HG03342 (cell line): ENCODE data around the gene MRPS9.

ENCODE experiments used
- ATAC-seq: cut with Tn5 transposase; IDR thresholded peaks from one replicate; pipeline ENCODE4 v1.9.1; 2021; ENCODE audit warnings: mild to moderate bottlenecking, moderate library complexity; ENCODE audit not compliant: unreplicated experiment

The MRPS9 gene

DNA sequence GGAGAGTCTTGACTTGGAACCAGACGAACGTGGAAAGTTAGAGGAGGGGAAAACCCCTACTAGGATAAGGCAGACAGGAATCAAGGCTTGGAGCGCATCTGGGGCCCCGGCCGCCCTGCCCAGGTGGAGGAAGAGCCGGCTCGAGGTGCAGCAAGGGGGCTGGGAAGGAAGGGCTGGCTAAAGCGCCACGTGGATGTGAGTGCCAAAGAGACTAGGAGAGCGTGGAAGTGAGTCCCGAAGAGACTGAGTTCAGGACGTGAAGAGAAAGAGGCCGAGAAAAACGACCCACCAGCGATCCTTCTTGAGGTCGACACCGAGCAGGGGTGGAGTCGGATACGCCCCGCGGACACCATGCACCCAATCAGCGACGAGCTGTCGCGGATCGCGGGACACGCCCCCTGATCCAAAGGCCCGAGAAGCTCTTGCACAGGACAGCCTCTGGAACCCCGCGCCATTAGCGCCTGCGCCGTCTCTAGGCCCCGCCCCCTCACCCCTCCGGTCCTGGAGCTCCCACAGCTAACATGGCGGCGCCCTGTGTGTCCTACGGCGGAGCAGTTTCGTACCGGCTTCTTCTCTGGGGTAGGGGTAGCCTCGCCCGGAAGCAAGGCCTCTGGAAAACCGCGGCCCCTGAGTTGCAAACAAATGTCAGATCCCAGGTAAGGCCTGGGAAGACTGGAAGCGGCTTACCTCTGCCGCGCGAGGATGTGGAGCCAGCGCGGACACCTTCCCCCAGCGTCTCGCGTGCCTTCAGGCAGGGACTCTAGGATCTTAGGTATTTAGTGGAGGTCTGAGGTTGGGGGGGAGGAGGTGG is at the start of gene MRPS9:
Gene MRPS9 (plus strand): TSS at position 498 of the 811 bp plus-strand sequence. CDS start 24 bp downstream, at position 522.
- peak; percentile 100 for ATAC-seq

DNA sequence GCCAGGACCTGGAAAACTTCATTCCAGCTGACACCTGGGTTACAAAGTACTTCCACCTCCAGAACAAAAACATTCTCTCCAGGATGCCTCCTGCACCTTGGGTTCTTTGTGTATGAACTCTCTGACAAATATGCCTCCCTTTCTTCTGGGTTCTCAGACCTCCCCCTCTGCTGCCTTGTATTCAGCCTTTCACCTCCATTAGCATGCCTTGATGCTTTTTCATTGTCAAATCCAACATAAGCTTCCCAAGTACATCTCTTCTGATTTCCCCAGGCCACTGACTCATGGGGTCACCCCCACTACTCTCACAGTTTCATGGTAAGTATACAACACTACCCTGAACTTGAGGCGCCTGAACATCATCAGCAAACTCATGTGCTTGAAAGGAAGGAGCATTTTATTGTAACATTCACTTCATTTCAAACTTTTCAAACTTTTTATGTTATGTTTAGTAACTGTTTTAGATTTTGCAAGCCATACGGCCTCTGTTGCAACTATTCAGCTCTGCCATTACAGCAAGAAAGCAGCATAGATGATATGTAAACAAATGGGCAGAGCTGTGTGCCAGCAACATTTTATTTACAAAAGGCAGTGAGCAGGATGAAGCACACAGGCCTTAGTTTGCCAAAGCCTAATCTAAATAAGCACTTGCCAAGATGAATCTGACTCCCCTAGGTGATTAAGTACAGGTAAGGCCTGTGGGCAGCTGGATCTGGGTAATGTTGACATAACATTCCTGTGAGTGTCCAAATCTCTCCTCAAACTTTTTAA is 32.5 kb upstream of the MRPS9 start:
- ATAC-seq, result no peak

DNA sequence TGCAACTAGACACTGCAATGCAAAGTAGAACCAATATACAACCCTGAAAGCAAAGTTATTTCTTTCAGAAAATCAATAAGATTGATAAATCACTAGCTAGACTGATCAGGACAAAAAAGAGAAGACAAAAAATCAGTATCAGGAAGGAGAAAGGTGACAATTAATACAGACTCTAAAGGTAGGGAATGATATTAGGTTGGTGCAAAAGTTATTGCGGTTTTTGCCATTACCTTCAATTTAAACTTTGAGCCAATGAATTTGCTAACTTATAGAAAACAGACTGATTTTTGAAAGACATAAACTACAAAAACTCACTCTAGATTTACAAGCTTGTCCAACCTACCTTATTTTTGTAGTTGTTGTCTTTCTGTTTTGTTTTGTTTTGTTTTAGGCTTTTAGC is 30.5 kb upstream of the MRPS9 start:
- no peak for ATAC-seq

DNA sequence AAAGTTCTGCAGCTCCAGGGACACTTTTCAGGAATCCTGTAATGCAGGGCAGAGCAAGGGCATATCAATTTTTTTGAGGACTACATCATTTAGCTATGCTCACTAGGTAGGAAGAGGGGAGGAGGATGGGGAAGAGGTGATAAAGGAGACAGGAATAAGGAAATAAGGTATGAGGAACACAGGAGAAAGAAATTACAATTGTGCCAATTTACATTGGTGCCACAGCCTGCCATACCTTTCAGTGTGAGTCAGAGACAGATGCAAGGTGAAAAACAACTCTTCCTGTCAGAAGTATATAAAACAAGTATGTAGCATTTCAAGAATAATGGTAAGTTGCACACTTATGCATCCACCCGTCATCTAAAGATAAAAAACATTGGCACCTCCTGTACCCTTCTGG is 5.4 kb upstream of the MRPS9 start:
- no peak for ATAC-seq

DNA sequence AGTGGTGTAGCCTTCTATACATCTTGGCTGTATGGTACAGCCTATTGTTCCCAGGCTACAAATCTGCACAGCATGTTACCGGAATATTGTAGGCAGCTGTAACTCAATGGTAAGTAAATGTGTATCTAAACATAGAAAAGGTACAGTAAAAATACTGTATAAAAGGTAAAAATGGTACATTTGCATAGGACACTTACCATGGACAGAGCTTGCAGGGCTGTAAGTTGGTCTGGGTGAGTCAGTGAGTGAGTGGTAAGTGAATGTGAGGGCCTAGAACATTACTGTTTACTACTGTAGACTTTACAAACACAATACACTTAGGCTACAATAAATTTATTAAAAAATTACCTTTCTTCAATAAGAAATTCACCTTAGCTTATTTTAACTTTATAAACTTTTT is 3.7 kb upstream of the MRPS9 start:
- no peak for ATAC-seq

DNA sequence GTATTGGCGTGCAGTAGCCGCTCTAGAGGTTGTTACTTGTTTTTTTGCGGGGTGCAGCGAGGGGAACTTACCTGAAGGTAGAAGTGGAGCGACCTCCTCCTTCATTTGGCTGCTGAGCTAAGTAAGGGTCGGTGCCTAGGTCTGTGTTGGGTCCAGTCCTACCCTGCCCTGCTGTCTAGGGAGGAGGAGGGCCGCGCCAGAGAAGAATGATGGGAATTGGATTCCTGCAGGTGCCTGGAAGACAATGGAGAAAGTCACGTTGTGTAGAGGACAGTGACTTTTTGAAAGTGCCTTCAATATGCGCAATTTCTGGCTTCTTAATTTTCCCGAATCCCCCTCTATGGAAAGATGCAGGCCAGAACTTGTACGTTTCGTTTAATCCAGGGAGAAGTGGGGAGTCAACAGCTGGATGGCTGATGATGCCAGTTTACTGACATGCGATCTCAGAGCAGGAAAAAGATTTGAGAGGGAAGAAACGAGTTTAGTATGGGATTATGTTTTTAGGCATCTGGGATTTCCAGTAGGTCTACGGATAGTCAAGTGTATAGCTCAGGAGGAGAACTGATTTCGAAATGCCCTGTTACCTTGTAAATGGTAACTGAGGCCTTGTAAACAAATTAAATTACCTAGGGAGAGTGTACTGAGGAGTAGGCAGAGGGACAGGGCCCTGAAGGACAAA is 653 bp downstream of the MRPS9 start:
- ATAC-seq, result peak; percentile 8

DNA sequence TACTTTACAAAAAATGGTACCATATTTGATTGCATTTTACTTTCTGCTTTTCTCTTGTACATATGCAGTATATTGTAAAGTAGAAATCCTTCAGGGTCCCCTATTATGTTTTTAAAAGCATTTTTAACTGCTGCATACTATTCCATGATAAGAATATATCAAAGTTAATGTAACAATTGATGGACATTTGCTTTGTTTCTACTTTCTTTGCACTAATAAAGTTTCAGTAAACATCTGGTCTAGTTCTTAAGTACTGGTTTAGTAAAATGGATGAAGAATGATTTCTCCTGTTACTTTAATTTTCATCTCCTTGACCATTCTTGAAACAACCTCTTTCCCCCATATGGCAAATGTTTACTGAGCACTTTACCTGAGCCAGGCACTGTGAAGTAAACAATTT is 1.7 kb downstream of the MRPS9 start:
- ATAC-seq, result no peak

DNA sequence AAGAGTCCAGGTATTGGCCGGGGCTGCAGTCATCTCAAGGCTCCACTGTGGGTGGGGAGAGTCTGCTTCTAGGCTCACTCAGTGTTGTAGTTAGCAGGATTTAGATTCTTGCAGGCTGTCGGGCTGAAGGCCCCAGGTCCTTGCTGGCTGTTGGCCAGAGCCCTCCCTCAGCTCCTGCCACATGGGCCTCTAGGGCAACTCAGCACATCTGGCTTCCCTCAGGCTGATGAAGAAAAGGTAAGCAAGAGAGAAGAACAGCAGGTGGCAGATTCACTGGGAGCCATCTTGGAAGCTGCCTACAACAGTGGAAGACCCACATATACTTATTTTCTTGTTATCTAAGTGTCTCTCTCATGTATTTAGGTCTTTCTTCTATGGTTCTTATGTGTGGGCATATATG is 4.3 kb downstream of the MRPS9 start:
- ATAC-seq, result no peak

DNA sequence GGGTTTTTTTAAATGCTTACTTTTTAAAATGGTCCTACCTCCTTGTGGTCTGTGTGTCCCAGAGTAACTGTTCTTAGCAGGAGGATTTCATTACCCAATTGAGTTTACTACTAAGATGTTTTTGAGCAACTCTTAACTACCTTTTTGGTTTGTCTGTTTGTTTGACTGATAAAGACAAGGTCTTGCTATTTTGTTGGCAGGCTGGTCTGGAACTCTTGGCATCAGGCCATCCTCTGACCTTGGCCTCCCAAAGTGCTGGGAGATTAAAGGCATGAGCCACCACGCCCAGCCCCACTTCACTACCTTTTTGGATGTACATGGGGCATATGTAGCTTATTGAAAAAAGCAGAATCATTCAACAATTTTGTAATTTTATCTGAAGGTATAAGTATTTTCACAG is 14.9 kb downstream of the MRPS9 start:
- no peak for ATAC-seq

DNA sequence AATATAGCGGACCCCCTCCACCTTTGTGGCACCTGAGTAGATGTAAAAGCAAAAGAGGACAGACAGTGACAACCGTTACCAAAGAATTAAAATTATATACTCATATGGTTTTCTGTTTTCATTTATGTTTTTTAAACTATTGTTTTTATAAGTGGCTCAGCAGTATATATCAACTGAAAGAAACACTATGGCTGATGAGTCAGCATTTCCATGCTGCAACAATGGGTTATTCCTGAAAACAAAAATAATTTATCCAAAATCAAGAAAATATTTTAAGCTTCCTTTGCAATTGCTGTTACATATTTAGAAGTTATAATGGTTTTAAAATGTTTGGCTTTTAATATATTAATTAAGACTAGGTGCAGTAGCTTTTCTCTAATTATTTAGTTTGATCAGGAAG is 17.7 kb downstream of the MRPS9 start:
- ATAC-seq, result no peak

DNA sequence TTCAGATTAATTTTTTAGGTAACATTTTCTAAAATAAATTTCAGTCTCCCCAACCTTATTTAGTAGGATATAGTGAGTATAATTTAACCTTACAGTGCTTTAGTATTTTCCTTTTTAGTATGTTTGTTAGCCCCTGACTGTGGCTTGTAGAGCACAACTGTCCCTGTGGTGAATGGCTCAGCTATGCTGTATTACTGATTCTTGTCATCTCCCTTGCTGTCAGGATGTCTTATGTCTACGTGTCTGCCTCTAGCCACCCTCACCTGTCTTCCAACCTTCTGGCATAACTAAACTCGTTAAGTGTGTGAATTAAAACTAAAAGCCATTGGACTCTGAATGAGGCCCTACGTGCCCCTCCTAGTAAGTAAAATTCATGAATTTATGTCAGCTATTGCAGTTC is 18.4 kb downstream of the MRPS9 start:
- no peak for ATAC-seq

DNA sequence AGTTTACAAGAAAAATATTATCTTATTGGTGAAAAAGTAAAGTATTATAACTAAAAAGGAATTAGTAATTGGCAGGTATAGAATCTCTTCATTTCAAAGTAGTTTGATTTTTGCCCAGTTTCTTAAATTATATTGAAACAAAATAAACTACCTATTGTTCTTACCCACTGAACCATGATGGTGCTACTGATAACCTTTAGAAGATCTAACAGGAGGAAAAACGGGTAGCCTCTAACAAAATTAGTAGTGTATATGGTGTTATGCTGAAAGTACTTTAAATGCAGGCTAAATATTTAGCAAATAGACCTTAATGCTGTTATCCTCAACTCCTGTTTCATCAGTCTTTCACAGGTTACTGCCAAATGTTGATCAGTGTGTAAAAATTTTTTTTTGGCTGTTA is 19.1 kb downstream of the MRPS9 start:
- no peak for ATAC-seq

DNA sequence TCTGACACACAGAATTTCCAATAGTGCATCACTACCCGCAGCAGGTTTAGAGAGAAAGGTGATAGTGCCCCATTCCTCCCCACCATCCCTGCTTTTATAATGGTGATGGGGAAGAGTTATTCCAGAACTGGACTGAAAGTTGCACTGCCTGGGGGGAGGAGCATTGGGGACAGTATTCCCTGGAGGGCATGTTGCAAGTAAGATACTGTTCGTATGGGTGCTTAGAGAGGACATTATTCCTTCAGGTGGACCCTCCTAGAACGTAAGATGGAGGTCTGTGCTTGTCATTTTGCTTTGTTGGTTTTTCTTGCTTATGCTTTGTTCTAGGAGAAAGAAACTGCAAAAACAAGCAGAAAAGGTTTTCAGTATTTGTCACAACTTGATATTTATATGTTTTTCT is 23.7 kb downstream of the MRPS9 start:
- no peak for ATAC-seq

DNA sequence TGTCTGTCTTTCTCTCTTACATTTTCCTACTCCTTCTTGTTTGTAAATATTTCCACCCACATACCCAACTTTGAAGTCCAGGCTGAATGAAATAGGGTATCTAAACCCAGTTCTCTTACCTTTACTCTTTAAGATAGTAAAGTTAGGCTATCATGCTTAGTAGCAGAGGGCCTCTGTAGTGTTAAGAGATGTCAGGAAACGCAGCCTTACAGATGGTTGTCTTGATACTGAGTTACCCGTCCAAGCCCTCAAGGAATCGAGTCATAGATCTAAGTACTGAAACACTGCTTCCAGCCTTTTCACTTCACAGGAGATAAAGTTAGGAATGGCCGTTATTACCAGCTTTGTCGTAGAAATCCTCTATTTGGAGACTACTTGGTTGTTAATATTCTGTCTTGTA is 24.3 kb downstream of the MRPS9 start:
- no peak for ATAC-seq

DNA sequence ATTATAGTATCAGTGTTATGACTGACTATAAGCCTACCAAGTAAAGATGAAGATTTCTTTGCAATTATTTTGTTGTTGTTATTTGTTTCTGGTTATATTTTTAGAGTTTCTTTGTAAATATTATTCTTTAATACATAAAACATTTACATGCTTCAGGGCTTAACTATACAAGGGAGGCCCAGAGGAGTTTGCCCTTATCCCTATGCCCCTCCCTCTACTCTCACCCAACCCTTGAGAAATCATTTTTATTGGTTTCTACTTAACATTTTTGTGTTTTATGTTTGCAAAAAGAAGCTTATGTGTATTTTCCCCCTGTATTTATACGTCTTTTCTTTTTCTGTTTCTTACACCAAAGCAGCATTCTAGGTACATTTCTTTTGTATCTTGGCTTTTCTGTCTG is 30.5 kb downstream of the MRPS9 start:
- ATAC-seq, result no peak

DNA sequence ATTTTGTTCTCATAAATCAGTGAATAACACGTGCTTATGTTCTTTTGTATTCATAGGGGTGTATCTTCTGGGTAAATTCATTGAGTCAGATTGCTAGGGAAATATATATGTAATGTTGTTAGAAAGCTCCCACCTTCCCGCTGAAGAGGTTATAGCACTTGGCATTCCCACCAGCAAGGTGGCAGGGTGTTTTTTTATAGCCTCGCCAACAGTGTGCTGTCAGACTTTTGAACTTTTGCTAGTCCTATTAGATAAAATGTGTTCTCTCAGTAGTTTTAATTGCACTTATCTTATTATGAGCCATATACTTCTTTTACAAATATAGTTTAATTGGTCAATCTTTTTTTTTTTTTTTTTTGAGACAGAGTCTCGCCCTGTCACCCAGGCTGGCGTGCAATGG is 31.0 kb downstream of the MRPS9 start:
- no peak for ATAC-seq

DNA sequence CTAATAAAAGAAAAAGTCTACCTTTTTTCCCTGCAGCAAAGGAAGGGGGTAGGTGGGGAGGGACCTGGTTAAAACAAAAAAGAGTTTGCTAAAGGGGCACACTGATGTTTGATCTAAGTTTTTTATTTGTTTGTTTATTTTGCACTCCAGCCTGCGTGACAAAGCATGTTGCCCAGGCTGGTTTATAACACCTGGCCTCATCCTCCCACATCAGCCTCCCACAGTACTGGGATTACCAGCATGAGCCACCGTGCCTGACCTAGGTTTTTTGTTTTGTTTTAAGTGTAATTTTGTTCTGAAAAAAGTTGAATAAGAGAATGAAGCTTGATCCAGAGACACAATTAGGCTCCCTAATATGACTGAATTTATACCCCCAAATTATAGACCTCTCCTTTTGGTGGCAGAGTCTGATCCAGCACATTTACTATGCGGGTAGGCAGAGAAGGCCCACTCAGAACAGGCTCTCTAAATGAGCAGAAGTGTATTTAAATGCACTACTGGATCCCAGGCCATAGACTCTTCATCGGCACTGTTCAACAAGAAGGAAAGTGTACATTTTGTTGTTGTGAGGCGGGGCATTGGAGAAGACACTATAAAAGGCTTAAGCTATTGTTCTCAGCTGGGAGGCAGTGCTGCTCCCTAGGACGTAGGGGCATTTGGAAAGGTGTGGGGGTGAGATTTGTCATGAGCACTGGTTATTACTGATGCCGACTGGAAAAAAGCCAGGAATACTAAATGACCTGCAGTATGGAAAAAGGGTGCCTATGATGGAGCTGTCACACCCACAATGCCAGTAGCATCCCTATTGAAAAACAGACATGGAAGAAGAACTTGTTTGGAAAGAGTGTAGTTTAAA is 32.4 kb downstream of the MRPS9 start:
- ATAC-seq, result no peak

DNA sequence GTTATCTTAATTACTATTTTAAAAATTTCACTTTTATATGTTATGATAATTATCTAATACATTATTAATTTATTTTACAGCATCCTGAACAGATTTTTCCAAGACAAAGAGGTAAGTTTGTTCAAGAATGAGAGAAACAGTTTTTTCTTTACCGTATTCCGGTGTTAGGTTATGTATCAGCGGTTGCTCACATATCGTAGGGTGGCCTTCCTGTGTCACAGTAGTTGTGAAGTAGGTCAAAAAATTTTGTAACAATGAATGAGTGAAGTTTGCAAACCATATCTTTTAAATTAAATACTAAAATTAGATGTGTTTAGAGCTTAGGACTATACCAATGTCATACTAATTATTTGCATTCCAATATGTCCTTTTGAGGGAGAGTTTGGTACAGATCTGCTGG is 33.5 kb downstream of the MRPS9 start:
- no peak for ATAC-seq

DNA sequence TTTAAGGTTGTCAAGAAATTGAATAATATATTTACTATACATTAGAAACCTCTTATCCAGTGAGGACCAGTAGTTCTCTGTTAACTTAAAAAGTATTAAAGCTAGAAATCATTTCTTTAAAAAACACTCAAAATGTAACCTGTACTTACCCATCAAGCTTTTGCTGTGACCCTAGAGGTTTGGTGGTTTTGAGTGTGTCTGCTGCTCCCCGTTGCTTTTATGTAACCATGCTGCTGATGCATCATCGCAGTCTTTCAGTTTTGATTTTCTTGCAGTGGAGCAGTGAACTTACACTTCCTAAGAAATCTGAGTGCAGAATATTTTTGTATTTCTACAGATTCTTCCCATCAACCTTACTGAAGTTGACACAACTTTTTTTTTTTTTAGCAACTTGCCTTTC is 34.2 kb downstream of the MRPS9 start:
- ATAC-seq, result peak; percentile 85

DNA sequence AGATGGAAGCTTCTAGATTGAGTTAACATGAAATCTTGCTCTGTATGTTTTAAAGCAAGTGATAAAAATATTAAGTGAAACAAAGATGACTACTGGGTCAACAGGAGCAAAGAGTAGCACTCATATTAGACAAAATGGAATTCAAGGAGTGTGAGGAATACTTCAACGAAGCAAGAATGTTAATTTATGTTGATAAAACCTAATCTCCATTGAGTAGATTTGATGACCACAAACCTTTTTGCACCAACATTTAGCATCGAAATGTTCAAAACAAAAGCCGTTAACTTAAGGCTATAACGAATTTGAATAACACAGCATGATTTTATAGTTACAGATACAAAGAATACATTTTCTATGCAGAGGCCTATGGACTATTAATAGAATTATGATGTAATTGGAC is 35.7 kb downstream of the MRPS9 start:
- no peak for ATAC-seq

DNA sequence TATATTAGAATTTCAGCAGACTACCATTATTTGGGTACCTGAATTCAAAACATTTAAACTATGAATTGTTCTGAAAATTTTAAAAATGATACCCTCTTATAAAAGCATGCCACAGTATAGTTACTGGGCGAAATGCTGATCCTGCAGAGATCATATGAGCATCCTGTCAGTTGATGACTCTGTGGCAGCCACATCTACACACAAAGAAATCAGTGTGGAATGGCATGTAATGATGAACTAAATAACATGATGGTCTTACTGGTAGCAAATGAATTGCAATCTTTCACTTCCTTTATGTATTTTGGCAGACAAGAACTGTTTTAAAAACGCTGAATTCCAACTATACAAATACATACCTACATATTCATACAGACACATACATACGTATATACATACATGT is 38.3 kb downstream of the MRPS9 start:
- no peak for ATAC-seq
